HepG2 (cell line): ENCODE data around the gene TMEM59. TPM values are rescaled to one million over a fixed set of nuclear protein-coding genes. Genes with fewer than 3 reads are reported as not detected.

Experiments
- ATAC-seq: fragments of 200-7000 bp; cut with Tn5 transposase; 3 replicates; pipeline ENCODE4 v1.9.1; 2020; ENCODE audit warnings: mild to moderate bottlenecking, moderate library complexity
- BruUV-seq: library from RNA; stranded (reverse); fragments of 400-500 nt; replicated peaks from 2 replicates; lab custom pipeline; 2021; lab: Mats Ljungman, UMichigan
- CTCF ChIA-PET: fragments of 300-600 bp; formaldehyde crosslinking; extraction: SDS; loops from one replicate; lab custom pipeline; 2021; ENCODE audit warnings: low total read pairs, inconsistent platforms, low intra/inter-chr PET ratio; lab: Yijun Ruan, JAX
- POLR2A ChIA-PET: fragments of 350-600 bp; sonication (Branson Sonifier 250); formaldehyde crosslinking; loops from one replicate; lab custom pipeline; 2020; ENCODE audit warnings: antibody characterized with exemption, inconsistent platforms; lab: Yijun Ruan, JAX
- DNase-seq: peaks from one replicate; pipeline ENCODE4 v3.0.0-alpha.2; 2015; ENCODE audit warnings: low spot score
- FAIRE-seq: peaks from 3 replicates; lab custom pipeline; 2011; peaks lifted over from hg19 to GRCh38; lab: Jason Lieb, UNC
- H2AFZ ChIP-seq: one replicate; pipeline ENCODE4 v1.6.1; 2011; ENCODE audit warnings: low read length, inconsistent platforms
- H3K27ac ChIP-seq: fragments of 300-600 bp; 3 replicates; pipeline ENCODE4 v1.8.0; 2011; ENCODE audit warnings: mixed run types, mild to moderate bottlenecking, mixed read lengths, low read length, inconsistent platforms; ENCODE audit not compliant: insufficient read depth; ENCODE audit errors: extremely low read length
- H3K27me3 ChIP-seq, 2 experiments: fragments of 200-600 bp in 1 of 2; 2 replicates in 1 of 2; 3 replicates in 1 of 2; pipeline versions ENCODE4 v1.6.0 to v1.8.0; 2011; ENCODE audit warnings: low read length in 2 of 2, mild to moderate bottlenecking in 2 of 2, moderate library complexity in 2 of 2, inconsistent platforms in 1 of 2; ENCODE audit not compliant: insufficient read depth in 2 of 2, control insufficient read depth in 1 of 2
- H3K36me3 ChIP-seq, 2 experiments: fragments of 200-600 bp in 1 of 2; replicated peaks in 1 of 2; 2 replicates in 1 of 2; 3 replicates in 1 of 2; pipeline versions ENCODE4 v1.5.1 to v1.8.0; 2011; ENCODE audit warnings: low read length in 2 of 2, inconsistent platforms in 1 of 2; ENCODE audit not compliant: insufficient read depth in 2 of 2, control insufficient read depth in 1 of 2
- H3K4me1 ChIP-seq: 2 replicates; pipeline ENCODE4 v1.5.1; 2012; ENCODE audit warnings: low read length, inconsistent platforms; ENCODE audit not compliant: insufficient read depth
- H3K4me2 ChIP-seq: 2 replicates; pipeline ENCODE4 v1.6.0; 2011; ENCODE audit warnings: low read depth, low read length, inconsistent platforms
- H3K4me3 ChIP-seq, 3 experiments: fragments of 200-600 bp in 1 of 3; sonication (generic), shearing (Covaris generic) in 1 of 3; replicated peaks in 1 of 3; 2 replicates each; pipeline ENCODE4 v1.5.1; 2011 to 2016; ENCODE audit warnings: low read length in 3 of 3, inconsistent platforms in 2 of 3, low read depth in 2 of 3, mild to moderate bottlenecking in 2 of 3, control low read depth in 1 of 3, mixed read lengths in 1 of 3; ENCODE audit not compliant: insufficient read depth in 1 of 3
- H3K79me2 ChIP-seq: one replicate; pipeline ENCODE4 v1.6.1; 2011; ENCODE audit warnings: low read length, inconsistent platforms; ENCODE audit not compliant: insufficient read depth
- H3K9ac ChIP-seq: 2 replicates; pipeline ENCODE4 v1.6.0; 2011; ENCODE audit warnings: mild to moderate bottlenecking, low read depth, low read length, inconsistent platforms; ENCODE audit not compliant: insufficient read depth
- H3K9me3 ChIP-seq: 2 replicates; pipeline ENCODE4 v1.5.1; 2012; ENCODE audit warnings: mild to moderate bottlenecking, low read length
- H4K20me1 ChIP-seq: 2 replicates; pipeline ENCODE4 v1.6.0; 2011; ENCODE audit warnings: inconsistent platforms, mild to moderate bottlenecking, low read length, moderate library complexity; ENCODE audit not compliant: insufficient read depth
- AFF4 ChIP-seq: sonication (generic); formaldehyde crosslinking; IDR thresholded peaks from 2 replicates; pipeline ENCODE4 v1.4.0; 2020; ENCODE audit warnings: missing genetic modification reagents
- CREM ChIP-seq, 2 experiments: sonication (generic) in 1 of 2; formaldehyde crosslinking in 1 of 2; IDR thresholded peaks; 2 replicates each; pipeline versions ENCODE4 v1.4.0 to v1.6.1; 2016 to 2020; ENCODE audit warnings: antibody characterized with exemption in 1 of 2, mild to moderate bottlenecking in 1 of 2, missing genetic modification reagents in 1 of 2
- ELF3 ChIP-seq: IDR thresholded peaks from 2 replicates; pipeline ENCODE4 v1.6.1; 2016; ENCODE audit warnings: missing genetic modification reagents, missing compliant biosample characterization
- FUBP1 ChIP-seq: sonication (generic); formaldehyde crosslinking; IDR thresholded peaks from 2 replicates; pipeline ENCODE4 v1.5.1; 2020; ENCODE audit warnings: missing genetic modification reagents, mild to moderate bottlenecking, borderline replicate concordance
- GATAD1 ChIP-seq: IDR thresholded peaks from 2 replicates; pipeline ENCODE4 v1.6.1; 2016; ENCODE audit warnings: missing genetic modification reagents, missing compliant biosample characterization
- NR1H2 ChIP-seq: sonication (generic); formaldehyde crosslinking; IDR thresholded peaks from 2 replicates; pipeline ENCODE4 v1.8.1; 2022; ENCODE audit warnings: low read depth, missing genetic modification reagents, borderline replicate concordance
- PPARG ChIP-seq: conservative IDR thresholded peaks from 2 replicates; pipeline ENCODE4 v1.6.1; 2016; ENCODE audit warnings: missing biosample characterization, missing genetic modification reagents
- RARA ChIP-seq: IDR thresholded peaks from 2 replicates; pipeline ENCODE4 v1.6.1; 2016; ENCODE audit warnings: missing genetic modification reagents, missing compliant biosample characterization
- RCOR2 ChIP-seq: IDR thresholded peaks from 2 replicates; pipeline ENCODE4 v1.6.1; 2016; ENCODE audit warnings: missing biosample characterization, missing genetic modification reagents
- RFX5 ChIP-seq: IDR thresholded peaks from 2 replicates; pipeline ENCODE4 v1.6.1; 2011; ENCODE audit warnings: low read depth, low read length, improper control_type of control experiment
- RXRB ChIP-seq: IDR thresholded peaks from 2 replicates; pipeline ENCODE4 v1.6.1; 2016; ENCODE audit warnings: borderline replicate concordance, missing genetic modification reagents, missing compliant biosample characterization
- SAP130 ChIP-seq: IDR thresholded peaks from 2 replicates; pipeline ENCODE4 v1.6.1; 2016; ENCODE audit warnings: low read depth
- SIX1 ChIP-seq: sonication (generic); formaldehyde crosslinking; IDR thresholded peaks from 2 replicates; pipeline ENCODE4 v1.4.0; 2020; ENCODE audit warnings: missing genetic modification reagents, borderline replicate concordance
- SNRNP70 ChIP-seq: fragments of 200-400 bp; formaldehyde crosslinking; IDR thresholded peaks from 2 replicates; pipeline ENCODE4 v1.6.1; 2017; ENCODE audit warnings: mild to moderate bottlenecking, low read depth, low read length, moderate library complexity
- ZNF550 ChIP-seq: sonication (generic); formaldehyde crosslinking; IDR thresholded peaks from 2 replicates; pipeline ENCODE4 v1.4.0; 2020; ENCODE audit warnings: mild to moderate bottlenecking, missing genetic modification reagents, borderline replicate concordance
- WGBS: methylation state at CpG from one replicate; pipeline ENCODE4 v1.1.6; 2017; ENCODE audit warnings: low lambda C conversion rate; 5-methylcytosine and 5-hydroxymethylcytosine counted together
- in situ Hi-C: cut with HindIII; loops from 2 replicates; pipeline ENCODE4 v1.10.0; 2017; ENCODE audit warnings: low pct_unique_long_range_greater_than_20kb; ENCODE audit not compliant: extremely low pct_ligation_motif_present
- intact Hi-C: fragments of 100-400 bp; cut with micrococcal nuclease; formaldehyde crosslinking; loops from one replicate; pipeline ENCODE4 v1.10.0; 2022; ENCODE audit not compliant: unreplicated experiment
- polyA plus RNA-seq, 8 experiments: library from polyadenylated mRNA; depleted of rRNA in 3 of 8; stranded (reverse) in 7 of 8; unstranded in 1 of 8; fragments of >200 nt; fragmentation: Illumina TruSeq in 4 of 8; extraction: Trizol in 4 of 8; gene quantifications; 2 replicates each; pipeline versions ENCODE4 v1.2.1 to v1.2.3, GENCODE V29; 2011 to 2016; ENCODE audit warnings: low read depth in 4 of 8, missing spikeins in 1 of 8, mixed read lengths in 1 of 8; ENCODE audit not compliant: insufficient read depth in 1 of 8
- total RNA-seq, 5 experiments: library from RNA; depleted of rRNA; stranded (reverse); fragments of >200 nt; fragmentation: Illumina TruSeq; extraction: Trizol; gene quantifications; 2 replicates each; pipeline ENCODE4 v1.2.3, GENCODE V29; 2016; ENCODE audit warnings: low read depth in 1 of 5
- TF ChIP-seq, protein P1 (sequence below): IDR thresholded peaks from 2 replicates; pipeline ENCODE4 v1.6.1; 2016; ENCODE audit warnings: mild to moderate bottlenecking

The TMEM59 gene
- total and polyA plus RNA-seq, 2 of the 13 experiments (the other 11 are each of a cell fraction or from before 2014, with no cell fraction given), result 147 to 363 TPM

GRCh38 chr1:54077359-54077758 is 24.4 kb upstream of the TMEM59 start (continued):
- TF ChIP-seq AFF4 (CRISPR knock-in tag), result no peak
- no peak for TF ChIP-seq SIX1

DNA sequence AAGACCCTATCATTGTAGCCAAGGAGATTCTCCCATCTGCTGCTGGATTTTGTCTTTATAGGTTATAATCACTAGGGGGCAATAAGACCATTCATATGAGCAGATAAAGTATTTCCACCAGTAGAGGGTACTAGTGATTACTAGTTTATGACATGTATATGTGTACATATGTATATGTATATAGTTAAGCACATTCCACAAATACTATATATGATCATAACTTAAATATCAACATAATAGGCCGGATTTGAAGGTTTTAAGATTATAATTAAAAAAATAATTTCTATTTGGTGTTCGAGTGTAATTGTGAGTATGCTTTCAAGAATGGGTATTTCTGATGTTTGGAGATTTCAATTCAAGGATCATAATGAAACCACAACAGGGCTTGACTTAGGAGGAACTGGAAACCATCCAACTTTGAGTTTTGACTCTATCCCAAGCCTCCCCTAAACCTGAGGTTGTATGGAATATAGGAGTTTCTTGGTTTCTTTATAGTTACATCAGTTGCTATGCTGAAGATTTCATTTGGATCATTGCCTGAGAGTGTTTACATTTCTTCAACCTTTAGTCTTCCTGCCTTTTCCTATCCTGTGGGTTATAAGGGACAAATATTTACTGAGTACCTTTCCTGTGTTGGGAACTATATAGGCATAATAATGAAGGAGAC is 17.3 kb upstream of the TMEM59 start:
- Histone ChIP-seq H3K4me1 (peaks cover 25% of the 10 kb centered on the region), H3K79me2 (no peaks in the 10 kb centered on the region), H2AFZ (no peak overlapping the region), H3K9me3 (no peaks in the 10 kb centered on the region), H3K9ac (no peak overlapping the region), H4K20me1 (no peaks in the 10 kb centered on the region), H3K27ac (peak overlapping the region; percentile 57), H3K36me3 (peaks cover 1 to 3% of the 10 kb centered on the region in 2 experiments; a peak in 3 of 5 replicates), H3K4me2 (peak overlapping the region; percentile 65), H3K4me3 (peak overlapping the region in 2 of 3 experiments; percentile 39 to 42; a peak in 2 of 6 replicates), H3K27me3 (no peaks in the 10 kb centered on the region)
- DNase-seq, result peak; percentile 71
- 12% methylated on average over 2 of the region's 2 CpGs for WGBS
- intact Hi-C loops, result loop anchor here (1.0 to 10.0 kb wide), 3 partner anchors 11 to 134 kb away; partner anchors contain the start of genes CYB5RL, MRPL37, TCEANC2 and TMEM59
- peak; percentile 89 for ATAC-seq
- FAIRE-seq, result peak; percentile 80
- BruUV-seq, result no TSS peak
- ChIA-PET CTCF (interaction anchor here (1.1 to 3.5 kb wide), 5 partner anchors 12 to 722 kb away, joined by 3 to 92 read pairs (median 6); no protein-coding TSS in a partner anchor), POLR2A (interaction anchor here (1.3 to 2.3 kb wide), 2 partner anchors 10 to 11 kb away, joined by 7 to 15 read pairs; no protein-coding TSS in a partner anchor)
- in situ Hi-C loops, result no loop called here
- TF ChIP-seq, protein P1, sequence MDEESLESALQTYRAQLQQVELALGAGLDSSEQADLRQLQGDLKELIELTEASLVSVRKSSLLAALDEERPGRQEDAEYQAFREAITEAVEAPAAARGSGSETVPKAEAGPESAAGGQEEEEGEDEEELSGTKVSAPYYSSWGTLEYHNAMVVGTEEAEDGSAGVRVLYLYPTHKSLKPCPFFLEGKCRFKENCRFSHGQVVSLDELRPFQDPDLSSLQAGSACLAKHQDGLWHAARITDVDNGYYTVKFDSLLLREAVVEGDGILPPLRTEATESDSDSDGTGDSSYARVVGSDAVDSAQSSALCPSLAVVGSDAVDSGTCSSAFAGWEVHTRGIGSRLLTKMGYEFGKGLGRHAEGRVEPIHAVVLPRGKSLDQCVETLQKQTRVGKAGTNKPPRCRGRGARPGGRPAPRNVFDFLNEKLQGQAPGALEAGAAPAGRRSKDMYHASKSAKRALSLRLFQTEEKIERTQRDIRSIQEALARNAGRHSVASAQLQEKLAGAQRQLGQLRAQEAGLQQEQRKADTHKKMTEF (CRISPR knock-in tag), result no peak
- peak; percentile 72 for TF ChIP-seq ELF3 (CRISPR knock-in tag)
- TF ChIP-seq NR1H2 (CRISPR knock-in tag), result no peak
- peak; percentile 30; the same call in 1 of the 2 replicates for TF ChIP-seq RCOR2
- no peak for TF ChIP-seq SNRNP70
- TF ChIP-seq RFX5, result no peak
- TF ChIP-seq SAP130 (CRISPR knock-in tag), result peak; percentile 60
- peak; percentile 54; the same call in 1 of the 2 replicates for TF ChIP-seq CREM (IDR thresholded peaks at IDR 0.05)
- no peak for TF ChIP-seq CREM (CRISPR knock-in tag; IDR thresholded peaks at IDR 0.05)
- TF ChIP-seq GATAD1, result no peak
- TF ChIP-seq FUBP1, result no peak
- TF ChIP-seq ZNF550 (CRISPR knock-in tag), result no peak
- TF ChIP-seq RXRB (CRISPR knock-in tag), result peak; percentile 77
- TF ChIP-seq RARA, result peak; percentile 73
- TF ChIP-seq PPARG (CRISPR knock-in tag), result peak; percentile 80
